ENCODE data around the gene ZFAND5.

ZFAND5 gene

DNA sequence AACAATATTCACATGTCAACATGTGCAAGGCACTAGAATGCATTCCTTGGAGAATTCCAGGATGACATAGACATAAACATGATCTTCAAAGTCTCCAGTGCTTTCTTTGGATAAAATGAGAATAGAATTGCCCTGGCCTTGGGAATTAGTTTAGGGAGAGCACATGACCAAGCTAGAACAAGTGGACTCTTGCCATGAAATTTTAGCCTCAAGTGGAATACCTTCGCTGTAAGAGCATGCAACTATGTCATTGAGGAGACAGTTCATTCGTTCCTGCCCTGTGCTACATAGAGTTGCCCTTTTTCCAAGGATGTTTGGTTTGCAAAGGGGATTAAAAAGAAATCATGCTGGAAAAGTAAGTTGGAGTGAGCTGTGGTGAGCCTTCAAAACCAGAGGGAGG lies 42.7 kb downstream of the ZFAND5 start:
- peak; percentile 5 for DNase-seq

DNA sequence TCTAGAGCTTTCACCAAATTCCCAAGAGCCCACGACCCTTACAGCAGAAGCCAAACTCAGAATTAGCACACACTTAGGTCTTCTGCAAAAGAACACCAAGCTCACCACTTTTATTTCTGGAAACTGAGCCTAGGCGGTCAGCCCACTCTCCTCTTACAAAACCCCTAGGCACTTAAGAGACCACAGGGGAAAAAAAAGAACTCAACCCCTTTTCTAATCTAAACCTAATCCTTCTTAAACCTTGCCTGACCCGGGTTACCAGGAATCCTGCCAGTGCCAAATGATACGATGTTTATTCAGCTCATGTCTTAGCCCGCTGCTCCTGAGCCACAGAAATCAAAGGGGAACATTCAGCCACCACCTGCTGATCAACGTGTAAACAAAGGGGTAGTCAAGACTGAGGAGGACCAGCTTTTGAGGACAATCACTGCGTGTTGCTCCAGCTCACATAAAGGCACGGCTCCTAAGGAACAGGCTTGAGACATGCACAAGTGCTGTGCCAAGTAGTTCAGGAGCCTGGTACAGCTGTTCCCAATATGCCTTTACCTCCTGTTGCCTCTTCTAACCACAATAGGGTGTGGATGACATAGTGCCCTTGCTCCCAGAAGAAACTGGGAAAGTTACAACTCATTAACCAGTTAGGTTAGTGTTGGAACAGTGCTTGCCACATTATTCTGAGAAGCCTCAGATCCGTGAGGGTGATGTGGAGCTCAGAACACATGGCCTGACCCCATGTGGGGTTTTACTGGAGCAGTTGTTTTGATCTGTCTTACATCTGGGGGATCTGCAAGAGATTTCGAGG lies 49.3 kb downstream of the ZFAND5 start:
- DNase-seq = peak; percentile 9

DNA sequence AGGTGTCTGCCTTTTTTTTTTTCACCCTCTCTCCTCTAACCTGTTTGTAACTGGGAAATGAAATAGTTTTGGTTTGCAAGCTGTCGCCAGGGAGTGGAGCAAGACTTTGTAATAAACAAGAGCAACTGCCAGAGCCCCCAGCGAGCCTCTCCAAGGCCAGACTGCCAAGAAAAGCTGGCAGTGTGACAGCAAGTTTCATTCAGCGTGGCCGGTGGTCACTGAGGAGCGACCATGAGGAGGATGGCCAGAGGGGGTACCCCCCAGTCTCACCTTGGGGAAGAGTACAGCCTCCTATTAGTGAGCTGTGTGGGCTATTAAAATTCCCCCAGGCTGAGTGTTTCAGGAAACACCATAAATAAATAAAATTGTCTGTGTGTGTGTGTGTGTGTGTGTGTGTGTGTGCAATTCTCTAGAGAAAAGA lies 49.9 kb downstream of the ZFAND5 start:
- peak; percentile 26 for DNase-seq

DNA sequence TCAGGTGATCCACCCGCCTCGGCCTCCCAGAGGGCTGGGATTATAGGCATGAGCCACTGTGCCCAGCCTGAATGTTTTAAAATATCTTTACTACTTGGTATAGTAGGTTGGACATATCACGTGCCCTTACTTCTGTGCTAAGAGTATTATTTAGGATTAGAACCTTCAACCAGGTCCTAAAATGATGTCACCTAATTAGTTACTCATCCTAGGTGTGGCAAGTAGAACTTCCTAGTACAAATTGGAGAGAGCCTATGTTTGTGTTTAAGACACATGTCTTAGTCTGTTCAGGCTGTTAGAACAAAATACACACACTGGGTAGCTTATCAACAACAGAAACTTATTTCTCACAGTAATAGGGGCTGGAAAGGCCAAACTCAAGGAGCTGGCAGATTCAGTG lies 51.5 kb downstream of the ZFAND5 start:
- DNase-seq = no peak

DNA sequence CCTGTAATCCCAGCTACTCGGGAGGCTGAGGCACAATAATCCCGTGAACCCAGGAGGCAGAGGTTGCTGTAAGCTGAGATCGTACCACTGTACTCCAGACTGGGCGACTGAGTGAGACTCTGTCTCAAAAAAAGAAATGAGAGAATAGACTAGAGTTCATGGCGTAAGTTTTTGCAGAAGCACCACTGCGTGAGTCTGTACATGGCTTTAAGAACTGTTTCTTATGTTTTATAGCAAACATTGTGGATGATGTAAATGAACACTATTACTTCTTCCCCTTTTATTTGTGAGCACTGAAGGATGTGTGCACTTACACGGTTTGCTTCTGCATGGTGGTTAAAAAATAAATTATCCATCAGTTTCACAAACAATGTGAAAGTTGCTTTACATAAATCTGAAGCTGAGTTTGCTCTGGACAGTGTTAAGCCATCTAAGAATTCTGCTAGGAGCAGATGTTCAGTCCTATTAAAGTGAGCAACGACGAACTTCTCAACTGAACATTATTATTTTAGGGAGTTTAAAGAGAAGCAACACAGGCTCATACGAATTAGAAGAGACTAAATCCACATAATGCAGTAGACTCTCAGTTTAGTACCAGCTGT lies 52.5 kb downstream of the ZFAND5 start:
- DNase-seq = no peak

DNA sequence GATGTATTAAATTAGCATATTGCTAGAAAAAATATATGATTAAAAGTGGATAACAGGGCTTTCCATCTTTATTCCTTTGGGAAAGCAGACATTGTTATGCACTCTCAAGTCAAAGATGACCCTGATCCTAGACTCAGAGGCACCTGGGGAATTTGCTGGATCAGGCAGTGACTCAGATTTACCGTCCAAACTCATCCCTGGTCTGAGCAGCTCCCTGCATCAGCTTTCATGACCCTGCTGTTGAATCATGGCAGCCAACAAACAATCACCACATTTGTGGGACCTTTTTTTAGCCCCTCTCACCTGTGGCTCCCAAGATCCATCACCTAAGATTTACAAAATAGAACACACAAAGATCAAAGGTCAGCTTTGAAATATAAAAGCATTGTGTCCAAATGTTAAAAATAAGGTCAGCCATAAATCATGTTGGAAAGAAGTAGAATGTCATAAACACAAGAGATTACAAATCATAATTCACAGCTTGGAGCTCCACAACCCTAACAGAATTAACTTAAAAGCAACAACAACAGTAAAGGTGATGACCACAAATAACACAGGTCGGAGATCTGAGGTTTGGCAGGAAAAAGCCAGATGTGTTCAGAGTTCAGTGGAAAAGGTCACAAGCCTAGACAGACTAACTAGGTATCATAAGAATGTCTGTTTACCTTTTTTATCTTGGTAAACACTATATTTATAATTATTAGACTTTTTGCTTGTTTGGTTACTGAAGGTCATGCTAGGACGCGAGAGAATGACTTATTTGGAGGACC lies 55.5 kb downstream of the ZFAND5 start:
- DNase-seq = no peak

DNA sequence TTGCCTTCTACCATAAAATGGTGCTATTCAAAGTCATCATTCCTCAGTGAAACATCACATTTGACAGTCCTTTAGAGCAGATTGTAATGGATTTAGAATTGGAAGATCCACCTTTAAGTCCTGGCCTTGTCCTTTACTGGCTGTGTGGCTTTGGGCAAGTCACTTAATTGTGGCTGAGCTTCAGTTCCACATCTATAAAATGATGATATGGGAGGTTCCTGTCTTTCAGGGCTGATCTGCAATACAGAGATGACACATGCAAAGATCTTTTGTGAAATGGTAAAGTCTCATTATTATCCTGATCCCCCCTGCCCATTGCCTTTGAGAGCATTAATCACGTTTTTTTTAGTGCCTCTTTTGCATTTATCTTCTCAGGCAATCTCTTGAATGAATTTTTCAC lies 58.2 kb downstream of the ZFAND5 start:
- DNase-seq = no peak

DNA sequence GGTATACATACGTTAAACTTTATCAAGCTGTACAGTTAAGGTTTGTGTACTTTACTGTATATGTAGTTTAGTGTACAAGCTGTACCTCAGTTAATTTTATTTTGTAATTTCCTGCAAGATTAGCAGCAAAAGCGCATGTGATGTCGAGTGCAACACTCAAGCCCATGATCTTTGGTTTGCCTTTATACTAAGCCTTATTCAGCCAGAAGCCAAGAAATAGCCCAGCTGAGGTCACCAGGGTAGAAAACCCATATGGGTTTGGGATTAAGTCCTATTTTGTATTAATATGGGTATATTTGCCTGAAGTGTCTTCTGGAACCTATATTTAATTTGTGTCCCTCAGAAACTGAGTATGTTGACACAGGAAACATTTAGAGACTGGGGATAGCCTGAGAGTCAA lies 59.3 kb downstream of the ZFAND5 start:
- DNase-seq = no peak

DNA sequence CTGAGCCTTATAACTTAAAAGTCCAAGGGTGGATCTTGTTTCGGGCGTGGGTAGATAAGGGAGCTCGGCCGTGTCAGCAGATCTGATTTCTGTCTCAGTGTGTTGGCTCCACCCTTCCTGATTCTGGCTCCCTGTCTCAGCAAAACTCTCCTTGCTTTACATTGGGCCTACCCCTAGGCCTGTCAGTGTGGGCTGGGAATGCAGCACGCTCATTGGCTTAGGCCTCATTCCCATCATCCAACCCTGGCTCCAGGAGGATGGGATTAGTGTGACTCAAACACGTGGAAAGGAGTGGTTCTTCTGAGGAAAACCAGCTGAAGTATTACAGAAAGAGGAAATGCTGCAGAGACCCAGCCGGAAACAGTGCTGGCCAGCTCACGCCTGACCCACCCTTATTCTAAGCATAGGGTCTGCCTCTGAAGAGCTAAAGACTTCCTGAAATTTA lies 59.9 kb downstream of the ZFAND5 start:
- peak; percentile 6 for DNase-seq

DNA sequence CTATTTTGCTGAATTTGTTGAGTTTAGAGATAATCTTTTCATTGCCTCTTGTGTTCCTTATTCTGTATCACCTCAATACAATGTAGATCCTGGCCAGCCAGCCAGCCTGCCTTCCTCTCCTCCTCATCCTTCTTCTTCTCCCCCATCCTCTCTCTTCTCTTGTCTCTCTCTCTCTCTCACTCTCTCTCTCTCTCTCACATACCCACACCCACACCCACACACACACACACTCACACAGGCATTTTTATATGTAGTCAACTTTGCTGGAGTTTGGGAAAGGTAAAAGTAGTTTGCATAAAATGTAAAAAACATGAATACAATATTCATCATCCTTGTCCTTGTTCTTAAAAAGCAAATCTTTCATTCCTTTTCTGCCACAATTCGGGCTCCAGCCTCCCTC lies 60.5 kb downstream of the ZFAND5 start:
- DNase-seq = no peak

Data from EL (cell line).